Heart left ventricle (tissue), 16 donors: ENCODE results near the gene APLP2. TPM values are rescaled to one million over a fixed set of nuclear protein-coding genes. Genes with fewer than 3 reads are reported as not detected.
A peak's percentile ranks its signal among the peaks of the same experiment; 100 is the strongest.

ENCODE experiments used
- ATAC-seq, 4 donors: fragments of 200-7000 bp; cut with Tn5 transposase; one replicate each; pipeline ENCODE4 v1.9.1; 2020 to 2022; ENCODE audit warnings: moderate library complexity in 4 of 4, mild to moderate bottlenecking in 3 of 4, moderate number of reproducible peaks in 1 of 4
- DNase-seq, 5 donors: peaks; one replicate each; pipeline ENCODE4 v3.0.0-alpha.2; 2020
- H3K27ac ChIP-seq, 12 donors: fragments of 200-600 bp; sonication (generic) in 4 of 12; one replicate each; pipeline versions ENCODE4 v1.5.0 to v1.8.0; 2016 to 2022; ENCODE audit warnings: mild to moderate bottlenecking in 2 of 12
- H3K27me3 ChIP-seq, 9 donors: fragments of 200-600 bp; sonication (generic) in 2 of 9; one replicate each; pipeline versions ENCODE4 v1.5.1 to v1.8.0; 2016 to 2022; ENCODE audit warnings: mild to moderate bottlenecking in 3 of 9
- H3K36me3 ChIP-seq, 9 donors: fragments of 200-600 bp; sonication (generic) in 2 of 9; one replicate each; pipeline versions ENCODE4 v1.5.0 to v1.8.0; 2018 to 2022; ENCODE audit warnings: mild to moderate bottlenecking in 2 of 9
- H3K4me1 ChIP-seq, 12 donors: fragments of 200-600 bp; sonication (generic) in 4 of 12; one replicate each; pipeline versions ENCODE4 v1.5.0 to v1.8.0; 2016 to 2022; ENCODE audit warnings: mild to moderate bottlenecking in 3 of 12
- H3K4me3 ChIP-seq, 12 donors: fragments of 200-600 bp; sonication (generic) in 4 of 12; one replicate each; pipeline versions ENCODE4 v1.5.0 to v1.8.0; 2017 to 2022; ENCODE audit warnings: mild to moderate bottlenecking in 9 of 12, moderate library complexity in 4 of 12
- H3K9me3 ChIP-seq, 12 donors: fragments of 200-600 bp; sonication (generic) in 4 of 12; one replicate each; pipeline versions ENCODE4 v1.5.0 to v1.8.0; 2016 to 2022; ENCODE audit warnings: mild to moderate bottlenecking in 1 of 12
- POLR2A ChIP-seq, 2 donors: fragments of 450-650 bp; IDR thresholded peaks; one replicate each; pipeline ENCODE4 v1.6.1; 2017; ENCODE audit warnings: antibody characterized with exemption in 2 of 2, mild to moderate bottlenecking in 2 of 2, moderate library complexity in 2 of 2
- WGBS, 4 donors: extraction: QIAGEN DNeasy Blood & Tissue Kit in 2 of 4; methylation state at CpG; one replicate each; pipeline versions ENCODE4 v1.1.5 to v1.1.7; 2013 to 2018; 5-methylcytosine and 5-hydroxymethylcytosine counted together
- intact Hi-C, 10 donors: fragments of 100-400 bp; cut with DNase I; formaldehyde crosslinking; loops; one replicate each; pipeline versions ENCODE4 v1.11.1 to v1.14.2; 2022
- polyA plus RNA-seq, 2 donors: library from polyadenylated mRNA; stranded (reverse); fragments of 200-250 nt; gene quantifications; one replicate each; pipeline ENCODE4 v1.2.3, GENCODE V29; 2013
- total RNA-seq, 9 donors: library from RNA; depleted of rRNA in 2 of 9; stranded (reverse); fragments of >200 nt in 2 of 9; fragmentation: NEBNext Ultra II Directional in 3 of 9; extraction: Animal tissue kit (Norgen Biotek cat#: 25700) in 3 of 9; gene quantifications; one replicate each; pipeline versions ENCODE4 v1.1.0 to v1.2.4, GENCODE V29; 2016 to 2023
- TF ChIP-seq, protein P1 (sequence below), 12 donors: fragments of 200-600 bp; sonication (generic) in 4 of 12; IDR thresholded peaks; one replicate each; pipeline versions ENCODE4 v1.5.0 to v1.8.0; 2018 to 2022; ENCODE audit warnings: antibody characterized with exemption in 12 of 12, mild to moderate bottlenecking in 5 of 12
- donor health status: ischemic (EF 13 %, LVEDD 7.1; RV severe dilation, severe dysfunction).
- donor health status: healthy with polysubstance abuse.
- donor health status: DM: no; HTN: yes; CAD: no.
- donor health status: DM: no; HTN: no; CAD: no.
- donor health status: ischemic (EF 25% LVEDD 6.9; RV normal size, moderate dysfunction).
- donor health status: ischemic (EF 25% LVEDD 5.7; RV mildly dilated, moderate dysfunction).
- donor health status: healthy.
- donor health status: DM: yes; HTN: yes; CAD: no.
- donor health status: ischemic (EF 35%, LVEDD 5.7; RV mildly dilated, moderate dysfunction).
- donor health status: nonischemic (EF 11% LVEDD 7.7; RV severe dilation, severe dysfunction).
- donor health status: DM: yes; HTN: yes; CAD: no.
- donor health status: PGD.
- donor health status: ischemic (EF 29% LVEDD 5.4; RV normal size, mild dysfunction).
- donor health status: nonischemic (EF 23%, LVEDD 6.1; RV moderate dilation, normal function).

Gene APLP2
- total and polyA plus RNA-seq, 11 donors: 121 to 423 (median 325) TPM

DNA sequence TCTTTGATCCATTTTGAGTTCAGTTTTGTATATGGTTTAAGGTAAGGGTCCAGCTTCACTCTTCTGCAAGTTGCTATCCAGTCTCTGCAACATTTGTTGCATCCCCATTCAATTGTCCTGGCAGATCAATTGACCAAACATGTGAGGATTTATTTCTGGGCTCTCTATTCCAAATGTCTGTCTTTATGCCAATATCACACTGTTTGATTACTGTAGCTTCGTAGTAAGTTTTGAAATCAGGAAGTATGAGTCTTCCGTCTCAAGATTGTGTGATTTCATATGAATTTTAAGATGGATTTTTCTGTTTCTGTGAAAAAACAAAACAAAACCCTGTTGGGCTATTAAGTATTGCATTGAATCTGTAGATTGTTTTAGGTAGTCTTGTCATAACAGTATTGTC is 17.0 kb downstream of the APLP2 start:
- ATAC-seq (no peak), DNase-seq (no peak)
- 50 to 67% (median 57%) methylated on average over 2 of the region's 2 CpGs for WGBS, 4 donors
- H3K4me1 ChIP-seq: peaks cover 16 to 49% (median 32%) of the 10 kb centered on the region in 12 donors
- TF ChIP-seq, protein P1, sequence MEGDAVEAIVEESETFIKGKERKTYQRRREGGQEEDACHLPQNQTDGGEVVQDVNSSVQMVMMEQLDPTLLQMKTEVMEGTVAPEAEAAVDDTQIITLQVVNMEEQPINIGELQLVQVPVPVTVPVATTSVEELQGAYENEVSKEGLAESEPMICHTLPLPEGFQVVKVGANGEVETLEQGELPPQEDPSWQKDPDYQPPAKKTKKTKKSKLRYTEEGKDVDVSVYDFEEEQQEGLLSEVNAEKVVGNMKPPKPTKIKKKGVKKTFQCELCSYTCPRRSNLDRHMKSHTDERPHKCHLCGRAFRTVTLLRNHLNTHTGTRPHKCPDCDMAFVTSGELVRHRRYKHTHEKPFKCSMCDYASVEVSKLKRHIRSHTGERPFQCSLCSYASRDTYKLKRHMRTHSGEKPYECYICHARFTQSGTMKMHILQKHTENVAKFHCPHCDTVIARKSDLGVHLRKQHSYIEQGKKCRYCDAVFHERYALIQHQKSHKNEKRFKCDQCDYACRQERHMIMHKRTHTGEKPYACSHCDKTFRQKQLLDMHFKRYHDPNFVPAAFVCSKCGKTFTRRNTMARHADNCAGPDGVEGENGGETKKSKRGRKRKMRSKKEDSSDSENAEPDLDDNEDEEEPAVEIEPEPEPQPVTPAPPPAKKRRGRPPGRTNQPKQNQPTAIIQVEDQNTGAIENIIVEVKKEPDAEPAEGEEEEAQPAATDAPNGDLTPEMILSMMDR (IDR thresholded peaks at IDR 0.05): no peak
- TF ChIP-seq POLR2A (IDR thresholded peaks at IDR 0.05): no peak
- no peaks in the 10 kb centered on the region for H3K36me3 ChIP-seq
- H3K9me3 ChIP-seq: no peaks in the 10 kb centered on the region
- H3K27me3 ChIP-seq: no peaks in the 10 kb centered on the region
- intact Hi-C loops: no loop called here
- H3K4me3 ChIP-seq: no peak overlapping the region
- H3K27ac ChIP-seq: no peak overlapping the region

DNA sequence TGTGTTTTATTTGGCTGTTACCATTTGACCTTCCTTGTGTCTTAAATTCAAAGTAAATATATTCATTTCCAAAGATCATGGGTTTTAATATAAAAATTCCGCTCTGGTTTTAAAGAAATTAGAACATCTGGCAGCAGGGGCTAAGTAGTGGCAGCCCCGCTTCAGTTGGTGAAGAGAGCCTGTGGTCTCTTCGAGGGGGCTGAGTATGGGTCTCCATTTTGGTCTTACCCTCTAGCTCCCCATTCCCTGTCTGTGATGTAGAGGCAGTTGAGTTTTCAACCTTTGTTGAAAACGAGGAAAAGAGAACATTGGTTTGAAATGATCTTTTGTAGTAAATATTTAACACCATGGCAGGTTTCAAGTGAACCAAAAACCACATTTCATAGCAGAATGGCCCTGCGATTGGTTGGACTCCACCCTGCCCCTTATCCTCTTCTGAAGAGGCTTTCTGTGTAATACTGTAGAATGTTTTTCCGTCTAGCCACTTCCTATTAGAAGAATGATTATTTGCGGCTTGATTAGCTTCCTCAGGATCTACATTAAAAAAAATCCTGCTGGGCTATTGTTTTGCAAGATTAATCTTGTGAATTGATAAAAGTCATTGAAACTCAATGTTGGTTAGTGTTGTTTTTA is 17.7 kb downstream of the APLP2 start:
- TF ChIP-seq POLR2A (IDR thresholded peaks at IDR 0.05): no peak
- TF ChIP-seq, protein P1 (IDR thresholded peaks at IDR 0.05): no peak
- H3K27me3 ChIP-seq: no peaks in the 10 kb centered on the region
- peak in 1 of 4 donors; percentile 58 for ATAC-seq
- H3K9me3 ChIP-seq: no peaks in the 10 kb centered on the region
- intact Hi-C loops: no loop called here
- DNase-seq: no peak
- H3K4me3 ChIP-seq: no peak overlapping the region
- H3K36me3 ChIP-seq: no peaks in the 10 kb centered on the region
- H3K4me1 ChIP-seq: peaks cover 16 to 49% (median 32%) of the 10 kb centered on the region in 12 donors
- WGBS, 4 donors: 66 to 73% (median 69%) methylated on average over 7 of the region's 7 CpGs
- H3K27ac ChIP-seq: peak overlapping the region in 1 of 12 donors; percentile 14

DNA sequence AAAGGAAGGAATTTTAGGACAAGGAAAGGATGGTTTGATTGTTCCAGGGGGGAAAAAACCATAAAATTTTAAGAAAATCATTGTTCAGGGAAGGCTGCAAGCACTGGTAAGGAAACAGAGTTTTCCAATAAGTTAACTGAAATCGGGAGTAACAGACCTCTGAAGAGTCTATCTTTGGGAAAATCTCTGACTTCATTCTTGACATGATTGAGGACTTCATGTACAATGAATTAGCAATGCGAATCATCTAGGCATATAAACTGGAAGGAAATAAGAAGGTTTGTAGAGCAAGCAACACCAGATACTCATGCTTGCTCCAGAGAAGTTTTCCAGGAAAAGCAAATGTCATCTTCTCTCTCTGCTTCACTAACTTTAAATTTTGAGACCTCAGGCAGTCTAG is 18.5 kb downstream of the APLP2 start:
- no peak for DNase-seq
- Histone ChIP-seq H3K36me3 (no peaks in the 10 kb centered on the region), H3K9me3 (no peaks in the 10 kb centered on the region), H3K27me3 (no peaks in the 10 kb centered on the region), H3K27ac (no peak overlapping the region), H3K4me3 (no peak overlapping the region), H3K4me1 (peaks cover 16 to 49% (median 32%) of the 10 kb centered on the region in 12 donors)
- ATAC-seq: no peak
- no peak for TF ChIP-seq POLR2A (IDR thresholded peaks at IDR 0.05)
- TF ChIP-seq, protein P1 (IDR thresholded peaks at IDR 0.05): no peak
- 62 to 75% (median 67%) methylated on average over 2 of the region's 2 CpGs for WGBS, 4 donors
- intact Hi-C loops: no loop called here

DNA sequence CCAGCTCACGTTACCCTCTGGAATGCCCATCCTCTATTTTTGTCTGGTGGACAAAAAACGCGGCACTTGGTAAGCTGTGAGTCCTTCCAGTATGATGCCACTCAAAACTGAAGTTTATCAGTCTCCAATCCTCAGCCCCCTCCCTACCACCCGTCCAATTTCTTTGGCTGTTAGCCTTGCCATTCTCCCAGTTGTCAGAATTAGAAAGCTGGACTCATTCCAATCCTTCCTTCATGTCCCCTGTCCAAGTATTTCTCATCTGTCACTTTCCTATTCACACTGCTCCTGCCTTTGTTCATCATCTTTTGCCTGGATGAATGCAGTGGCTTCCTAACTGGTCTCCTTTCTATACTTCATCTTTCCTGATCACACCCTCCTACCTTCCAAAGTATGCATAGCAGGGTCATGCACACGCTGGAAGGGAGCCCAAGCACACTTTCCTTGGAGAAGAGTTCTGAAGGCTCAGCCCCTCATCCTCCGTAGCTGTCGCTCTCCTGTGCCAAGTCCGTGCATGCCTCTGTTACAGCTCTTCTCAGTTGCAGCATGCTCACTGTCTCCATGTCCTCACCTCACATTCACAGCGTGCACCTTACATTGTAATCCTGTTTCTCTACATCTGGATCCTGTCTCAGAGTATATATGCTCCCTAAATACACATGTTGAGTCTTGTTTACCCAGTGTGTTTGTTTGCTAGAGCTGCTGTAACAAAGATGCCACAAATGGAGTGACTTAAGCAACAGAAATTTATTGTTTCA is 19.4 kb downstream of the APLP2 start:
- peaks cover 16 to 57% (median 32%) of the 10 kb centered on the region in 12 donors for H3K4me1 ChIP-seq
- no peaks in the 10 kb centered on the region for H3K36me3 ChIP-seq
- TF ChIP-seq, protein P1 (IDR thresholded peaks at IDR 0.05): no peak
- TF ChIP-seq POLR2A (IDR thresholded peaks at IDR 0.05): no peak
- 33 to 46% (median 42%) methylated on average over 9 of the region's 9 CpGs for WGBS, 4 donors
- no peaks in the 10 kb centered on the region for H3K9me3 ChIP-seq
- H3K27ac ChIP-seq: no peak overlapping the region
- intact Hi-C loops: no loop called here
- no peaks in the 10 kb centered on the region for H3K27me3 ChIP-seq
- DNase-seq (no peak), ATAC-seq (peak; percentile 55 to 80 (median 59))
- no peak overlapping the region for H3K4me3 ChIP-seq
